Measurements from ENCODE around the gene SUPT20H. TPM values are rescaled to one million over a fixed set of nuclear protein-coding genes. Genes with fewer than 3 reads are reported as not detected.

SUPT20H gene
- 10 to 100 TPM; 44.3 to 73.9 TPM for total RNA-seq
- 10 to 100 TPM; 66.2 to 71.8 TPM for polyA plus RNA-seq (ENCODE audit: insufficient read length in 2 of 2)
- long read RNA-seq, donor 1, partial matches to known transcripts: 0 of 2 reads
- long read RNA-seq, donor 1, other reads (novel, unspliced or antisense): 0 of 2 reads
- long read RNA-seq, donor 2, partial matches to known transcripts: 0 of 1 reads
- long read RNA-seq, donor 2, other reads (novel, unspliced or antisense): 0 of 1 reads
- long read RNA-seq, donor 3, partial matches to known transcripts: 0 of 4 reads
- long read RNA-seq, donor 3, other reads (novel, unspliced or antisense): 0 of 4 reads
- long read RNA-seq, donor 4, transcript SUPT20H-211 (2 exons, 2,028 nt): major isoform, 5 of 12 reads
- long read RNA-seq, donor 4, partial matches to known transcripts: 6 of 12 reads
- long read RNA-seq, donor 4, other reads (novel, unspliced or antisense): 0 of 12 reads

DNA sequence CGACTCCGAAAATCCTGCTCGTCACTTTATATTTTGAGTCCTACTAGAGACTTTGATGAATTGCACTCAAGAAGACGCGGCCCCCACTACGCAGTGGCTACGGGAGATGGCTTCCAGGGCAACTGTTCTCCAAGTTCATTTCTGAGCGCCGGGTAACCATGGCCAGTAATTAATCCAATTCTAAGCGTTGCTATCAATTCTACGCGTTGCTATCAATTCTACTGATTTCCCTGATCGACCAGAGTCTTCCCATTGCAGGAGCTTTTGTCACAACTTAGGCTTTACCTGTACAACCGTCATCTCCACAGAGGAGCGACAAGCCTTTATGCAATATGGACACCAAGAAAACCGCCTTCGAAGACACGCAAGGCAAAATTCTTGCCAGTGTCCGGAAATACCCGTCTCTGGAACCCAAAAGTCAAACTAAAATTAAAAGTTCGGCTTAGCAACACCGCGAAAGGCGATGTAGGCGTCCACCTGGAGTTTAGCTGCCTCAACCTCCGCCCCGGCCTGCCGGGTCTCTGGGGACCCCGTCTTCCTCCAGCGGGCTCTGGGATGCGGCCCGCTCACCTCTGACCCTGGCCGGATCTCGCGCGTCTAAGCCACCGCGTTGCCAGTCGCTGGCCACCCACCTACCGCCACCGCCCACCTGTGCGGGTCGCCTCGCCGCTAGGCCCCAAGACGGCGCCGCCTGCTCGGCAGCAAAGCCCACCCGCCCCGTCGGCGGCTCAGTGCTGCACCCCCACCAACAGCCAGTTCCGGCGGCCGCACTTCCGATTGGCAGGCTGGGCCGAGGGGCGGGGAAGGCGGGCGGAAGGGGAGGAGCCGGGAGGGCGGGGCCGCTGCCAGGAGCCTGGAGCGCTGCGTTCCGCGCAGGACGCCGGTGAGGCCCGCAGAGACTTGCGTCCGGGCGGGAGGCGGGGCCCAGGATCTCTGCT, at the start of gene SUPT20H:
SUPT20H (minus strand) TSS at position 779 of the 938 bp plus-strand sequence. CDS start 8,198 bp downstream, outside the sequence.
- H3K27ac ChIP-seq (ENCODE audit: low read depth, low read length): peak within 1 kb of the TSS; percentile 91
- peaks cover 12% of the 10 kb centered on the region for H3K4me1 ChIP-seq (ENCODE audit: control insufficient read depth, insufficient read depth, low read length)
- no peaks in the 10 kb centered on the region for H3K36me3 ChIP-seq (ENCODE audit: control insufficient read depth, insufficient read depth, low read length)
- peak; percentile 76 to 97 (median 88) for DNase-seq (ENCODE audit: low read depth in 4 of 6, low spot score in 6 of 6)
- under 1% methylated on average over 75 of the region's 75 CpGs for WGBS (ENCODE audit: insufficient coverage)
- peak within 1 kb of the TSS; percentile 79 for H3K4me3 ChIP-seq (ENCODE audit: low read depth, low read length)
- no peaks in the 10 kb centered on the region for H3K27me3 ChIP-seq (ENCODE audit: control insufficient read depth, insufficient read depth, low read length)
- no peaks in the 10 kb centered on the region for H3K9me3 ChIP-seq (ENCODE audit: control insufficient read depth, insufficient read depth, low read length)

- no peak overlapping the region for H3K27ac ChIP-seq (ENCODE audit: low read depth, low read length)
- no peaks in the 10 kb centered on the region for H3K9me3 ChIP-seq (ENCODE audit: control insufficient read depth, insufficient read depth, low read length)
- no CpG with 5 or more reads among the region's 1 CpG for WGBS (ENCODE audit: insufficient coverage)
- no peak overlapping the region for H3K4me3 ChIP-seq (ENCODE audit: low read depth, low read length)
- no peaks in the 10 kb centered on the region for H3K4me1 ChIP-seq (ENCODE audit: control insufficient read depth, insufficient read depth, low read length)
- peak; percentile 50 to 91 (median 58) for DNase-seq (ENCODE audit: low read depth in 4 of 6, low spot score in 6 of 6)
- no peaks in the 10 kb centered on the region for H3K27me3 ChIP-seq (ENCODE audit: control insufficient read depth, insufficient read depth, low read length)
- H3K36me3 ChIP-seq (ENCODE audit: control insufficient read depth, insufficient read depth, low read length): peaks cover 4% of the 10 kb centered on the region
These were observed 49.7 kb upstream of the SUPT20H start for GRCh38 chr13:37109051-37109678.

DNA sequence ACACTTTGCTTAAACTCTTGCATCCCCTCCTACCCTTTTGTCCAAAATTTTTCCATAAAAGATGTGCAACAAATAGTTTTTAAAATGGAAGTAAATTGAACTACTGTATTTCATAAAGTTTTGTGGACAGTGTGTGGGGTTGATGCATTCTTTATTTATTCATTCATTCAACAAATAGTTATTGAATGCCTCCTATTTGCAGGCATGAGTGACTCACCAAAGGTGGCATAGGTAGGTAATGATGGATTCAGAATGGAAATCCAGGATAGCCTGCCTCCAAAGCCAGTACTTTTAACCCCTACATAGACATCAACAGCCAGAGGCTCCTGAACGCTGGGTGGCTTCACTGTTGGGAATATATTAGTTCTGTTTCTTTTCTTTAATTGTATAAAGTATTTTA, 48.4 kb upstream of the SUPT20H start:
- no peak for DNase-seq (ENCODE audit: low read depth in 4 of 6, low spot score in 6 of 6)
- H3K36me3 ChIP-seq (ENCODE audit: control insufficient read depth, insufficient read depth, low read length): peaks cover 4% of the 10 kb centered on the region
- H3K4me3 ChIP-seq (ENCODE audit: low read depth, low read length): no peak overlapping the region
- H3K27me3 ChIP-seq (ENCODE audit: control insufficient read depth, insufficient read depth, low read length): no peaks in the 10 kb centered on the region
- H3K4me1 ChIP-seq (ENCODE audit: control insufficient read depth, insufficient read depth, low read length): no peaks in the 10 kb centered on the region
- no CpG with 5 or more reads among the region's 1 CpG for WGBS (ENCODE audit: insufficient coverage)
- no peaks in the 10 kb centered on the region for H3K9me3 ChIP-seq (ENCODE audit: control insufficient read depth, insufficient read depth, low read length)
- H3K27ac ChIP-seq (ENCODE audit: low read depth, low read length): no peak overlapping the region

DNA sequence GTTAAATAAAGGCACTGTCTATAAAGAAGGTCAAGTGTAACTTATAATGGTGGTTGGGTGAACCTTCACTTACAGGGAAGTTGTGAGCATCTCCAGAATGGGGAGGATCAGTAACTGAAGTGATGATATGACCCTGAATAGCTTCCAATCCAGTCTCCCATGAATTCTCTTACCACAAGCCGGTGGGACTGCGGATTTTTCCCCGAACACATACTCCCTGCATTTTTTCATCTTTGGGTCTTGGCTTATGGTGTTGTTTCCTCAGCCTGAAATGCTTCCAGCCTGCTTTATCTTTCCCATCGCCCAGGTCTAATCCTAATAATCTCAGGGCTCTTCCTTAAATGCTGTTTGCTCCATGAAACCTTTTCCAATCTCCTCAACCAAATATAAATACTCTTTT, 48.0 kb upstream of the SUPT20H start:
- Histone ChIP-seq H3K4me1 (ENCODE audit: control insufficient read depth, insufficient read depth, low read length) (no peaks in the 10 kb centered on the region), H3K27ac (ENCODE audit: low read depth, low read length) (no peak overlapping the region), H3K36me3 (ENCODE audit: control insufficient read depth, insufficient read depth, low read length) (peaks cover 4% of the 10 kb centered on the region), H3K27me3 (ENCODE audit: control insufficient read depth, insufficient read depth, low read length) (no peaks in the 10 kb centered on the region), H3K9me3 (ENCODE audit: control insufficient read depth, insufficient read depth, low read length) (no peaks in the 10 kb centered on the region), H3K4me3 (ENCODE audit: low read depth, low read length) (no peak overlapping the region)
- 100% methylated on average over 4 of the region's 4 CpGs for WGBS (ENCODE audit: insufficient coverage)
- DNase-seq (ENCODE audit: low read depth in 4 of 6, low spot score in 6 of 6): no peak

DNA sequence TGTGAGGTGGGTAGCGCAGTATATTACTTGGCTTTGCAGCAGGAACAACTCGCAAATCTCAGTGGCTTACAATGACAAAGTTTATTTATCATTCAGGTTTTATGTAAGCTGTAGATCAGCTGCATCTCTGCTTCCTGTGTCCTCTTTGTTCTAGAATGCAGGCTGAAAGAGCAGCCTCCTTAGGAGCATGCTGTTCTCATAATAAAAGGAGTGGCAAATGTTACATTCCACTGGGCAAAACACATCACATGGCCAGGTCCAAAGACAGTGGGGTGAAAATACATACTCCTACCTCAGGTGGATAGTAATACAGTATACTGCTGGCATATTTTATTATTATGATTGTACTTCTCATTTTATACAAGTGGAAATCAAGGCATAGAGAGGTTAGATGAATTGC, 47.2 kb upstream of the SUPT20H start:
- 60% methylated on average over 2 of the region's 2 CpGs for WGBS (ENCODE audit: insufficient coverage)
- no peak for DNase-seq (ENCODE audit: low read depth in 4 of 6, low spot score in 6 of 6)
- Histone ChIP-seq H3K27ac (ENCODE audit: low read depth, low read length) (no peak overlapping the region), H3K27me3 (ENCODE audit: control insufficient read depth, insufficient read depth, low read length) (no peaks in the 10 kb centered on the region), H3K4me1 (ENCODE audit: control insufficient read depth, insufficient read depth, low read length) (no peaks in the 10 kb centered on the region), H3K36me3 (ENCODE audit: control insufficient read depth, insufficient read depth, low read length) (peaks cover 4% of the 10 kb centered on the region), H3K4me3 (ENCODE audit: low read depth, low read length) (no peak overlapping the region), H3K9me3 (ENCODE audit: control insufficient read depth, insufficient read depth, low read length) (no peaks in the 10 kb centered on the region)

GRCh38 chr13:37105251-37105714, 45.8 kb upstream of the SUPT20H start, which contains the start of gene CSNK1A1L:
Gene CSNK1A1L (minus strand): TSS chr13:37105664. CDS start chr13:37105256, 408 bp downstream.
- Histone ChIP-seq H3K27ac (ENCODE audit: low read depth, low read length) (no peak within 1 kb of the TSS), H3K9me3 (ENCODE audit: control insufficient read depth, insufficient read depth, low read length) (no peaks in the 10 kb centered on the region), H3K27me3 (ENCODE audit: control insufficient read depth, insufficient read depth, low read length) (no peaks in the 10 kb centered on the region), H3K4me1 (ENCODE audit: control insufficient read depth, insufficient read depth, low read length) (no peaks in the 10 kb centered on the region), H3K4me3 (ENCODE audit: low read depth, low read length) (no peak within 1 kb of the TSS), H3K36me3 (ENCODE audit: control insufficient read depth, insufficient read depth, low read length) (peaks cover 4% of the 10 kb centered on the region)
- DNase-seq (ENCODE audit: low read depth in 4 of 6, low spot score in 6 of 6): no peak
- WGBS (ENCODE audit: insufficient coverage): 91% methylated on average over 16 of the region's 26 CpGs

DNA sequence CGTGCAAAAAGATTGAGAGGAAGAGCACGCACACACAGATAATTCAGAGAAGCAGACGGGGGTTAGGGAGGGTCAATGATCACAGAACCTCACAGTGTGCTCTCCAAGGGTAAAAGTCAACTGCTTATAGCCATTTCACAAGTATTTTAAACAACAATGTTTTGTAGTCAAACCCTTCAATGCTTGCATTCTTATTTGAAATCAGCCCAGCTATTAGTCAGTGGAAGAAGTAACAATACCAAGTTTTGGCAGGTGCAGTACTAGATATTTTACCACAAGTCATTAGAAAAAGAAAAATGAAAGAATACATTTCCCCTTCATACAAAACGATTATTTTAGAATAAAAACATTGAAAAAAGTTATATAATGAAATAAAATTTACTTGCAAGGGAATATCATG, 43.4 kb upstream of the SUPT20H start:
- no peaks in the 10 kb centered on the region for H3K27me3 ChIP-seq (ENCODE audit: control insufficient read depth, insufficient read depth, low read length)
- H3K4me1 ChIP-seq (ENCODE audit: control insufficient read depth, insufficient read depth, low read length): no peaks in the 10 kb centered on the region
- 45% methylated on average over 3 of the region's 4 CpGs for WGBS (ENCODE audit: insufficient coverage)
- no peak for DNase-seq (ENCODE audit: low read depth in 4 of 6, low spot score in 6 of 6)
- peaks cover 4% of the 10 kb centered on the region for H3K36me3 ChIP-seq (ENCODE audit: control insufficient read depth, insufficient read depth, low read length)
- no peak overlapping the region for H3K4me3 ChIP-seq (ENCODE audit: low read depth, low read length)
- H3K27ac ChIP-seq (ENCODE audit: low read depth, low read length): no peak overlapping the region
- no peaks in the 10 kb centered on the region for H3K9me3 ChIP-seq (ENCODE audit: control insufficient read depth, insufficient read depth, low read length)

DNA sequence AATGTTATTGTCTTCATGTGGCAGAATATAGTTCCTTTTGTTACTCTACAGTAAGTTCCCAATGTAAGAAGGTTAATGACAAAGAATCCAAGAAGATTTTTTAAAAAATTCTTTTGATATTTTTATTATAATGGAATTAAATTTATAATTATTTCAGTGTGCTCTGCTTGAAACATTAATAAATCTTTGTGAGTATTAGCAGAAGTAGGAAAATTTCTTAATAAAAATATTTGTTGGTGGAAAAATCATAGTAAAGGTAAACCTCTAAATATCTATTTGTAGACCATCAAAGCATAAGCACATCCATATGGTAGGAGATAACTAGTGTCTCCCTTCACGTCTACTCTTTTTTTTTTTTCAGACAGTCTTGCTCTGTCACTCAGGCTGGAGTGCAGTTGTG, 41.7 kb upstream of the SUPT20H start:
- no peaks in the 10 kb centered on the region for H3K27me3 ChIP-seq (ENCODE audit: control insufficient read depth, insufficient read depth, low read length)
- H3K36me3 ChIP-seq (ENCODE audit: control insufficient read depth, insufficient read depth, low read length): peaks cover 4% of the 10 kb centered on the region
- 83% methylated on average over 1 of the region's 1 CpG for WGBS (ENCODE audit: insufficient coverage)
- no peaks in the 10 kb centered on the region for H3K4me1 ChIP-seq (ENCODE audit: control insufficient read depth, insufficient read depth, low read length)
- no peak overlapping the region for H3K27ac ChIP-seq (ENCODE audit: low read depth, low read length)
- H3K9me3 ChIP-seq (ENCODE audit: control insufficient read depth, insufficient read depth, low read length): no peaks in the 10 kb centered on the region
- no peak for DNase-seq (ENCODE audit: low read depth in 4 of 6, low spot score in 6 of 6)
- no peak overlapping the region for H3K4me3 ChIP-seq (ENCODE audit: low read depth, low read length)

DNA sequence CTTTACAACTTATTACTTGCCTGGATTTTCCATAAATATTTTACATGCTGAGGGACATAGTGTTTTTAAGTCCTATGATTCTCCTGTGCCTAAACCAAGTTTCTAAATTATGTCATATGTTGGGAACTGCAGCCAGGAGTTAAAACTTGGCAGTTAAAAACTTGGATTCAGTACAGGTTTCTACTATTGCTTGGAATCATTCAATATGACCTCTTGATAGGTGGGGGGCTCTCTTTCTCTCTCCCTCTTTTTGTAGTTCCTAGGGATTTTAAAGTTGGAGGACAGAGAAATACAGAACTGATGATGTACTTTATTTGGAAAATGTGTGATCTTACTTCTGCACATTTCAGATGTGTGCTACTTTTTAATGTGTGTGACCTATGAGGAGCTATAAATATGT, 41.2 kb upstream of the SUPT20H start:
- H3K36me3 ChIP-seq (ENCODE audit: control insufficient read depth, insufficient read depth, low read length): peaks cover 4% of the 10 kb centered on the region
- peak in 2 of 6 donors; percentile 2 to 56 for DNase-seq (ENCODE audit: low read depth in 4 of 6, low spot score in 6 of 6)
- no peak overlapping the region for H3K4me3 ChIP-seq (ENCODE audit: low read depth, low read length)
- no peaks in the 10 kb centered on the region for H3K27me3 ChIP-seq (ENCODE audit: control insufficient read depth, insufficient read depth, low read length)
- no peaks in the 10 kb centered on the region for H3K4me1 ChIP-seq (ENCODE audit: control insufficient read depth, insufficient read depth, low read length)
- H3K27ac ChIP-seq (ENCODE audit: low read depth, low read length): no peak overlapping the region
- no peaks in the 10 kb centered on the region for H3K9me3 ChIP-seq (ENCODE audit: control insufficient read depth, insufficient read depth, low read length)

Measured in spinal cord (tissue), 10 donors.